Pancreas (tissue), 10 donors: ENCODE data around the gene IGFL3. TPM values are rescaled to one million over a fixed set of nuclear protein-coding genes. Genes with fewer than 3 reads are reported as not detected.

Experiments
- ATAC-seq, 4 donors: fragments of 200-7000 bp; cut with Tn5 transposase; one replicate each; pipeline versions ENCODE4 v1.8.0 to v1.9.1; 2020; ENCODE audit warnings: mild to moderate bottlenecking in 4 of 4, moderate library complexity in 4 of 4
- DNase-seq, 6 donors: peaks; one replicate each; pipeline ENCODE4 v3.0.0-alpha.2; 2020
- FAIRE-seq: peaks from 2 replicates; lab custom pipeline; 2012; peaks lifted over from hg19 to GRCh38; lab: Jason Lieb, UNC
- H3K27ac ChIP-seq, 4 donors: fragments of 200-600 bp; sonication (generic); 1 replicate in 3 of 4; 2 replicates in 1 of 4; pipeline versions ENCODE4 v1.5.0 to v1.8.0; 2020
- H3K27me3 ChIP-seq, 4 donors: fragments of 200-600 bp; one replicate each; pipeline ENCODE4 v1.8.0; 2021
- H3K36me3 ChIP-seq, 3 donors: fragments of 200-600 bp; sonication (generic) in 1 of 3; one replicate each; pipeline versions ENCODE4 v1.5.0 to v1.8.0; 2020 to 2021
- H3K4me1 ChIP-seq, 3 donors: fragments of 200-600 bp; one replicate each; pipeline ENCODE4 v1.8.0; 2021
- H3K4me3 ChIP-seq, 4 donors: fragments of 200-600 bp; sonication (generic) in 2 of 4; one replicate each; pipeline versions ENCODE4 v1.5.0 to v1.8.0; 2020 to 2021
- H3K9me3 ChIP-seq, 4 donors: fragments of 200-600 bp; one replicate each; pipeline ENCODE4 v1.8.0; 2021
- WGBS, 2 donors: extraction: QIAGEN DNeasy Blood & Tissue Kit; methylation state at CpG; one replicate each; pipeline ENCODE4 v1.1.7; 2013; 5-methylcytosine and 5-hydroxymethylcytosine counted together
- intact Hi-C, 3 donors: fragments of 100-400 bp; cut with DNase I; formaldehyde crosslinking; loops; one replicate each; pipeline versions ENCODE4 v1.11.1 to v1.14.2; 2022
- polyA plus RNA-seq, 2 donors: library from polyadenylated mRNA; stranded (reverse); fragments of 200-250 nt; gene quantifications; one replicate each; pipeline ENCODE4 v1.2.3, GENCODE V29; 2013
- total RNA-seq, 6 donors: library from RNA; stranded (reverse); fragmentation: NEBNext Ultra II Directional in 4 of 6; extraction: Animal tissue kit (Norgen Biotek cat#: 25700) in 4 of 6; gene quantifications; one replicate each; pipeline versions ENCODE4 v1.2.1 to v1.2.4, GENCODE V29; 2021 to 2023
- TF ChIP-seq, protein P1 (sequence below), 4 donors: fragments of 200-600 bp; sonication (generic) in 3 of 4; IDR thresholded peaks; one replicate each; pipeline versions ENCODE4 v1.5.0 to v1.8.0; 2021; ENCODE audit warnings: antibody characterized with exemption in 4 of 4
- donor health status: healthy with polysubstance abuse.
- donor health status: DM: no; HTN: no; CAD: no; lungs with moderate emphysema.
- donor health status: DM: no; HTN: no; CAD: no.
- donor health status: control.
- donor health status: control.
- donor health status: Bipolar disorder and iron deficiency.
- donor health status: DM: yes; HTN: yes; CAD: no.
- donor health status: DM: no; HTN: no; CAD: no.
- donor health status: DM: no; HTN: no; CAD: no.
- donor health status: DM: yes; HTN: yes; CAD: no.

Gene IGFL3
- total and polyA plus RNA-seq, 8 donors: not detected

DNA sequence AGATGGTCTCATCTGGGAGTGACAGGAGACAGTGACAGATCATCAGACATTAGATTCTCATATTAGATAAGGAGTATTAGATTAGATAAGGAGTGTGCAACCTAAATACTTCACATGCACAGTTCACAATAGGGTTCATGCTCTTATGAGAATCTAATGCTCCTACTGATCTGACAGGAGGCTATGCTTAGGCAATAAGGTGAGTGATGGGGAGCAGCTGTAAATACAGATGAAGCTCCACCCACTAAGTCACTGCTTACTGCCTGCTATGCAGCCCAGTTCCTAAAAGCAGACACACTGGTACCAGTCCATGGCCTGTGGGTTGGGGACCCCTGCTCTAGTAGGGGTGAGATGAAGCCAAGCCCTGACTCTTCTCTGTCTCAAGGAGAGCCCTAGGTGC, 10.0 kb upstream of the IGFL3 start:
- peak overlapping the region in 1 of 4 donors; percentile 51 for H3K27ac ChIP-seq
- ATAC-seq (peak in 1 of 4 donors; percentile 27), FAIRE-seq (no peak)

DNA sequence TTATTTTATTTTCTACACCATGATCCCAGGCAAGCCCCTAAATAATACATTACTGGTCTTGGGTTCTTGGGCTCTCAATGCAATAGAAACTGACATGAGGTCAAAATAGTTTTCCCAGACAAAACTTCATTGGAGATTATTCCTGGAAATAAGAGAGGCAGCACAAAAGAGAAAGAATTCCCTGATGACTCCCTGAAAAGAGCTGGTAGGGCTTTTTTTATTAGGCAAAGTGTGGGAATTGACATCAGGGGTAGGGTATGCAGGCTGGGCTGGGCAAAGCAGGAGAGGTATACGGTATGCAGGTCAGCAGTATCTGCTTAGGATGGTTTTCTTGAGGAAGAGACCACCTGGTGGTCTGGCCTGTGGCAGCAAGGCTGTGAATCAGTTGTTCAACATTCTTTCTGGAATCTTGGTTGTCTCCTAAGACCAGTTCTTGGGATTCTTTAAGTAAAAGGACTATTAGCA, 9.3 kb upstream of the IGFL3 start:
- WGBS, 2 donors: 82 to 89% methylated on average over 1 of the region's 1 CpG
- peak in 1 of 4 donors; percentile 50 for ATAC-seq
- no peak for FAIRE-seq
- Histone ChIP-seq H3K27me3 (no peaks in the 10 kb centered on the region), H3K36me3 (no peaks in the 10 kb centered on the region), H3K4me3 (no peak overlapping the region), H3K27ac (peak overlapping the region in 2 of 4 donors; percentile 51 to 59), H3K9me3 (no peaks in the 10 kb centered on the region), H3K4me1 (peaks cover 7 to 17% (median 12%) of the 10 kb centered on the region in 3 donors)
- intact Hi-C loops: no loop called here
- TF ChIP-seq, protein P1, sequence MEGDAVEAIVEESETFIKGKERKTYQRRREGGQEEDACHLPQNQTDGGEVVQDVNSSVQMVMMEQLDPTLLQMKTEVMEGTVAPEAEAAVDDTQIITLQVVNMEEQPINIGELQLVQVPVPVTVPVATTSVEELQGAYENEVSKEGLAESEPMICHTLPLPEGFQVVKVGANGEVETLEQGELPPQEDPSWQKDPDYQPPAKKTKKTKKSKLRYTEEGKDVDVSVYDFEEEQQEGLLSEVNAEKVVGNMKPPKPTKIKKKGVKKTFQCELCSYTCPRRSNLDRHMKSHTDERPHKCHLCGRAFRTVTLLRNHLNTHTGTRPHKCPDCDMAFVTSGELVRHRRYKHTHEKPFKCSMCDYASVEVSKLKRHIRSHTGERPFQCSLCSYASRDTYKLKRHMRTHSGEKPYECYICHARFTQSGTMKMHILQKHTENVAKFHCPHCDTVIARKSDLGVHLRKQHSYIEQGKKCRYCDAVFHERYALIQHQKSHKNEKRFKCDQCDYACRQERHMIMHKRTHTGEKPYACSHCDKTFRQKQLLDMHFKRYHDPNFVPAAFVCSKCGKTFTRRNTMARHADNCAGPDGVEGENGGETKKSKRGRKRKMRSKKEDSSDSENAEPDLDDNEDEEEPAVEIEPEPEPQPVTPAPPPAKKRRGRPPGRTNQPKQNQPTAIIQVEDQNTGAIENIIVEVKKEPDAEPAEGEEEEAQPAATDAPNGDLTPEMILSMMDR (IDR thresholded peaks at IDR 0.05): no peak
- no peak for DNase-seq

More for the DNA sequence above, 10.0 kb upstream of the IGFL3 start:
- no peaks in the 10 kb centered on the region for H3K9me3 ChIP-seq
- peaks cover 7 to 17% (median 12%) of the 10 kb centered on the region in 3 donors for H3K4me1 ChIP-seq
- no peak for DNase-seq
- intact Hi-C loops: no loop called here
- H3K4me3 ChIP-seq: no peak overlapping the region
- no peaks in the 10 kb centered on the region for H3K27me3 ChIP-seq
- TF ChIP-seq, protein P1 (IDR thresholded peaks at IDR 0.05): no peak
- no peaks in the 10 kb centered on the region for H3K36me3 ChIP-seq

DNA sequence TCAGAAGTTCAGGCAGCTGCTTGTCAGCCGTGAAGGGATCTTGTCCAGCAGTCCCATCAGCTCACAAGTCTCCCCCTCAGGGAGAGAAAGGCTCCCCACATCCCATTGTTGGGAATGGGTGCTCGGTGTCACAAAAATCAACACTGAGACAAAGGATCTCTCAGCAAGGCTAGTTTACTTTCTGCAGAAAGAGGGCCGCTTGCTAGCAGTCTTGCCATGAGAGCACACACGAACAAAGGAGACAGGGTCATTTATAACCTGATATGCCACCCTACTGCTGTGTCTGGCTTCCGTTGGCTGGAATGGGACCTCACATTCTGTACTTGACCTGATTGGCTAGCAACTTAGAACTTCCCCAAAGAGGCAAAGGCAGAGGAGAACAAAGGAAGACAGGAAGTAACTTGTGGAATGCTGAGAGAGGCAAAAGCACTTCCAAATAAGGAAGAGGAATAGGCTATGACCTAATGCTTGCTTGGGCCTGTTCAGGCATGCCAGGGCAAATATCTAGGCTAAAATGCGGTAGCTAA, 8.7 kb upstream of the IGFL3 start:
- Histone ChIP-seq H3K27me3 (no peaks in the 10 kb centered on the region), H3K27ac (peak overlapping the region in 2 of 4 donors; percentile 51 to 62), H3K9me3 (no peaks in the 10 kb centered on the region), H3K4me3 (peak overlapping the region in 1 of 4 donors; percentile 18), H3K36me3 (no peaks in the 10 kb centered on the region), H3K4me1 (peaks cover 7 to 17% (median 12%) of the 10 kb centered on the region in 3 donors)
- no peak for FAIRE-seq
- peak in 4 of 6 donors; percentile 23 to 51 (median 27) for DNase-seq
- ATAC-seq: peak; percentile 53 to 81 (median 68)
- 51 to 68% methylated on average over 6 of the region's 6 CpGs for WGBS, 2 donors
- intact Hi-C loops: no loop called here
- TF ChIP-seq, protein P1 (IDR thresholded peaks at IDR 0.05): no peak

DNA sequence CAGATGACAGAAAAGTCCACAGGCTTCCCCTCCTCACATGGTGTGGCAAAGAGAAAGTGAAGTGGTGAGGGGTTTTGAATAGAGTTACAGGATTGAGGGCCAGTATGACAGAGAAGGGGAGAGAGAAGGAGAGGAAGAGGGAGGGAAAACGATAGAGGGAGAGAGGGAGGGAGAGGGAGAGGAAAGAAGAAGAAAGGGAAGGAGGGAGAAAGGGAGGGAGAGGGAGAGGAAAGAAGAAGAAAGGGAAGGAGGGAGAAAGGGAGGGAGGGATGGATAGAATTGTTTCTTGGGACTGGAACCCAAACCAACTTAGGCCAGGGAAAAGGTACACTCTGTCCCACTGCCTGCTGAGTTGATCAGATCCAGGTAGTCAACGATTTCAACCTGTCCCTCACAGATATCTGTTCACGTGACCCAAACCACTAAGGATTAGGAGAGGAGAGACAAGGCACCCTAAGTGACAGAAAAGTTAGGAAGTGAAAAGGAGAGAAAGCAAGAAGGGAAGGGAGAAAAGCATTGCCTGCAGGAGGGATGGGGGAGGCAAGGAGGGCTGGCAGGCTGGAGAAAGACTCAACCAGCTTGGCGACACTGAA, 8.1 kb upstream of the IGFL3 start:
- WGBS, 2 donors: 80% methylated on average over 4 of the region's 4 CpGs
- Histone ChIP-seq H3K27ac (peak overlapping the region in 2 of 4 donors; percentile 51 to 62), H3K9me3 (no peaks in the 10 kb centered on the region), H3K4me3 (peak overlapping the region in 1 of 4 donors; percentile 18), H3K4me1 (peaks cover 7 to 17% (median 12%) of the 10 kb centered on the region in 3 donors), H3K27me3 (no peaks in the 10 kb centered on the region), H3K36me3 (no peaks in the 10 kb centered on the region)
- TF ChIP-seq, protein P1 (IDR thresholded peaks at IDR 0.05): no peak
- intact Hi-C loops: no loop called here
- no peak for DNase-seq
- no peak for FAIRE-seq
- ATAC-seq: peak in 2 of 4 donors; percentile 18 to 47
